ENCODE data around the gene SLC29A1.

SLC29A1 gene

DNA sequence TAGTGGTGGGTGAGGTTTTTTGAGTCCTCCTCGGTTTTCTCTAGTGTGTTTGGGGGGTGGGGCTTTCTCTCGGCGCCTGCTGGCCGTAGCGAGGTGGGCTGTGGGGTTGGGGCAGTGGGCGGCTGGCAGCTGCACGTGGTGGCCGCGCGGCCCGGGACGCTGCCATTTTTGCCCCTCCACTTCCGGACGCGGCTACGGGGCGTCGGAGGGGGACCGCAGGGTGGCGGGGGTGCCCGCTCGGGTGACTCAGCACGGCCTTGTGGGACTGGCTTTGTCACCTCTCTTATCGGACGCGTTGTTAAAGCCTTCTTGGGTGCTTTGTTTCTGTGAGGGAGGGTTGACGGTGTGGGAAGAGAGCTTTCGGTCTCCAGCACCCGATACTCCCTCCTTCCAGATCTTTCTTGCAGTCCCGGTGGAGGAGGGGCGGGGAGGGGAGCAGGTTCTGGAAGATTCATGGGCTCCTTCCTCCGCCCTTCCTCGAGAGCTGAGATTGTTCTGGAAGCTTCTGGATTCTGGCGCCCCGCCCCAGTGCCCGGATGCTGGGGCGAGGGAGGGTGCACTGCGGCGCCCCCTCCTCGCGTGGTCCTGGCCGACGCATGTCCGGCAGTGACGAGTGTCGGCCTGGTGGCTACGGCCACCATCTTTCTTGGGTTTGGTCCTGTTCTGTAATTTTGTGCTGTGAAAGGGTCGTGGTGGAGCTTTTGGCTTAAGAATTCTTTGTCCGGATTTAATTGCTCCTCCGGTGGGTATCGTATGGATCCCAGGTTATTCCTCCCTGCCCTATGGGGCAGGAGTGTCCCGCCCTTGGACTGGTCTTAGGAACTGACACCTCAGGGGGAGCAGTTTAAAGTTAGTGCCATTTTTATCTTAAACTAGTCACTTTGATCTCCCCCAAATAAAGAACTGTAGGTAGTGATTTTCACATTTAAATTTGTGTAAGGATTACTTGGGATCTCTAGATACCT is 24.2 kb downstream of the SLC29A1 start:
- Histone ChIP-seq H3K79me2 (ENCODE audit: insufficient read depth, low read length) (peaks cover 49% of the 10 kb centered on the region), H2AFZ (ENCODE audit: low read depth, low read length) (peak overlapping the region; percentile 95; the same call in 1 of the 2 replicates), H3K4me2 (ENCODE audit: insufficient read depth, low read length) (peak overlapping the region; percentile 92), H4K20me1 (ENCODE audit: insufficient read depth, low read length) (peaks cover 53% of the 10 kb centered on the region), H3K9me3 (ENCODE audit: insufficient read depth, low read length, severe bottlenecking) (no peaks in the 10 kb centered on the region), H3K27ac (ENCODE audit: low read length) (peak overlapping the region; percentile 92), H3K9ac (ENCODE audit: low read depth, low read length) (peak overlapping the region; percentile 93), H3K36me3 (ENCODE audit: insufficient read depth, low read length) (peaks cover 51% of the 10 kb centered on the region), H3K4me1 (ENCODE audit: insufficient read depth, low read length) (peaks cover 55% of the 10 kb centered on the region), H3K4me3 (ENCODE audit: low read depth in 1 of 2, low read length in 2 of 2) (peak overlapping the region; percentile 84 to 94), H3K27me3 (ENCODE audit: insufficient read depth, low read length, poor library complexity) (no peaks in the 10 kb centered on the region)
- TF ChIP-seq EZH2 (IDR thresholded peaks at IDR 0.05; ENCODE audit: borderline replicate concordance, low read depth, low read length, severe bottlenecking): no peak
- TF ChIP-seq, protein P1, sequence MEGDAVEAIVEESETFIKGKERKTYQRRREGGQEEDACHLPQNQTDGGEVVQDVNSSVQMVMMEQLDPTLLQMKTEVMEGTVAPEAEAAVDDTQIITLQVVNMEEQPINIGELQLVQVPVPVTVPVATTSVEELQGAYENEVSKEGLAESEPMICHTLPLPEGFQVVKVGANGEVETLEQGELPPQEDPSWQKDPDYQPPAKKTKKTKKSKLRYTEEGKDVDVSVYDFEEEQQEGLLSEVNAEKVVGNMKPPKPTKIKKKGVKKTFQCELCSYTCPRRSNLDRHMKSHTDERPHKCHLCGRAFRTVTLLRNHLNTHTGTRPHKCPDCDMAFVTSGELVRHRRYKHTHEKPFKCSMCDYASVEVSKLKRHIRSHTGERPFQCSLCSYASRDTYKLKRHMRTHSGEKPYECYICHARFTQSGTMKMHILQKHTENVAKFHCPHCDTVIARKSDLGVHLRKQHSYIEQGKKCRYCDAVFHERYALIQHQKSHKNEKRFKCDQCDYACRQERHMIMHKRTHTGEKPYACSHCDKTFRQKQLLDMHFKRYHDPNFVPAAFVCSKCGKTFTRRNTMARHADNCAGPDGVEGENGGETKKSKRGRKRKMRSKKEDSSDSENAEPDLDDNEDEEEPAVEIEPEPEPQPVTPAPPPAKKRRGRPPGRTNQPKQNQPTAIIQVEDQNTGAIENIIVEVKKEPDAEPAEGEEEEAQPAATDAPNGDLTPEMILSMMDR (IDR thresholded peaks at IDR 0.05; ENCODE audit: borderline replicate concordance, extremely low read depth, low read length, poor library complexity, severe bottlenecking): no peak
- DNase-seq: peak; percentile 77
- ATAC-seq (ENCODE audit: insufficient read depth, low read depth): peak; percentile 64

DNA sequence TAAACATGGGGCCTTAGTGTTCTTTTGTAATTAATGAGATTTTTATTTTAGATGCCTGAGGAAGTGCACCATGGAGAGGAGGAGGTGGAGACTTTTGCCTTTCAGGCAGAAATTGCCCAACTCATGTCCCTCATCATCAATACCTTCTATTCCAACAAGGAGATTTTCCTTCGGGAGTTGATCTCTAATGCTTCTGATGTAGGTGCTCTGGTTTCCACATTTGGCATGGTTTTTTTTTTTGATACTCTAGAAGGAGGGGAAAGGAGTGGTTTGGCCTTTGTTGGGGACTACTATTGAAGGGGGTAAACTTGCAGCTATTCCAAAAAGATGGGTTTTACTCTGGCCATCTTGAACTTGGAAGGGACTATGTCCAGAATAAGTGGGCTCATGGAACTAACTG is 25.2 kb downstream of the SLC29A1 start:
- TF ChIP-seq, protein P1 (IDR thresholded peaks at IDR 0.05; ENCODE audit: borderline replicate concordance, extremely low read depth, low read length, poor library complexity, severe bottlenecking): no peak
- TF ChIP-seq EZH2 (IDR thresholded peaks at IDR 0.05; ENCODE audit: borderline replicate concordance, low read depth, low read length, severe bottlenecking): no peak
- H3K9me3 ChIP-seq (ENCODE audit: insufficient read depth, low read length, severe bottlenecking): no peaks in the 10 kb centered on the region
- peak overlapping the region; percentile 92 for H3K4me2 ChIP-seq (ENCODE audit: insufficient read depth, low read length)
- H3K79me2 ChIP-seq (ENCODE audit: insufficient read depth, low read length): peaks cover 51% of the 10 kb centered on the region
- H3K9ac ChIP-seq (ENCODE audit: low read depth, low read length): peak overlapping the region; percentile 93
- ATAC-seq (ENCODE audit: insufficient read depth, low read depth) (no peak), DNase-seq (no peak)
- H2AFZ ChIP-seq (ENCODE audit: low read depth, low read length): no peak overlapping the region
- H3K4me1 ChIP-seq (ENCODE audit: insufficient read depth, low read length): peaks cover 55% of the 10 kb centered on the region
- no peaks in the 10 kb centered on the region for H3K27me3 ChIP-seq (ENCODE audit: insufficient read depth, low read length, poor library complexity)
- H3K36me3 ChIP-seq (ENCODE audit: insufficient read depth, low read length): peaks cover 61% of the 10 kb centered on the region
- peak overlapping the region; percentile 84 to 94; a peak in 3 of 4 replicates for H3K4me3 ChIP-seq (ENCODE audit: low read depth in 1 of 2, low read length in 2 of 2)
- peak overlapping the region; percentile 92; the same call in 1 of the 2 replicates for H3K27ac ChIP-seq (ENCODE audit: low read length)
- H4K20me1 ChIP-seq (ENCODE audit: insufficient read depth, low read length): peaks cover 63% of the 10 kb centered on the region

DNA sequence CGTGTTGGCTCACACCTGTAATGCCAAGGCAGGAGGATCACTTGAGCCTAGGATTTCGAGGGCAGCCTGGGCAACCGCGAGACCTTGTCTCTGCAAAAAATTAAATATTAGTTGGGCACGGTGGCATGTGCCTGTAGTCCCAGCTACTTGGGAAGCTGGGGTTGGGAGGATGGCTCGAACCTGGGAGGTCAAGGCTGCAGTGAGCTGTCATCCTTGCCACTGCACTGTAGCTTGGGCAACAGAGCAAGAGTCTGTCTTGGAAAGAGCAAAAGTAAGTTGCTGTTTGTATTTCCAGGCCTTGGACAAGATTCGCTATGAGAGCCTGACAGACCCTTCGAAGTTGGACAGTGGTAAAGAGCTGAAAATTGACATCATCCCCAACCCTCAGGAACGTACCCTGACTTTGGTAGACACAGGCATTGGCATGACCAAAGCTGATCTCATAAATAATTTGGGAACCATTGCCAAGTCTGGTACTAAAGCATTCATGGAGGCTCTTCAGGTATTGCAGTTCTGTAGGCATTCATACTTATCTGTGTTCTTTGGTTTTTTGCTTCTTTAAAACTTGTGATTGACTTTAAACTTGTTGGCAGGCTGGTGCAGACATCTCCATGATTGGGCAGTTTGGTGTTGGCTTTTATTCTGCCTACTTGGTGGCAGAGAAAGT is 25.8 kb downstream of the SLC29A1 start:
- peak overlapping the region; percentile 92 for H3K4me2 ChIP-seq (ENCODE audit: insufficient read depth, low read length)
- H3K9ac ChIP-seq (ENCODE audit: low read depth, low read length): peak overlapping the region; percentile 93
- H4K20me1 ChIP-seq (ENCODE audit: insufficient read depth, low read length): peaks cover 65% of the 10 kb centered on the region
- TF ChIP-seq, protein P1 (IDR thresholded peaks at IDR 0.05; ENCODE audit: borderline replicate concordance, extremely low read depth, low read length, poor library complexity, severe bottlenecking): no peak
- TF ChIP-seq EZH2 (IDR thresholded peaks at IDR 0.05; ENCODE audit: borderline replicate concordance, low read depth, low read length, severe bottlenecking): no peak
- no peaks in the 10 kb centered on the region for H3K9me3 ChIP-seq (ENCODE audit: insufficient read depth, low read length, severe bottlenecking)
- H3K4me3 ChIP-seq (ENCODE audit: low read depth in 1 of 2, low read length in 2 of 2): peak overlapping the region in 1 of 2 experiments; percentile 84; a peak in 1 of 4 replicates
- H3K4me1 ChIP-seq (ENCODE audit: insufficient read depth, low read length): peaks cover 56% of the 10 kb centered on the region
- H3K79me2 ChIP-seq (ENCODE audit: insufficient read depth, low read length): peaks cover 51% of the 10 kb centered on the region
- H2AFZ ChIP-seq (ENCODE audit: low read depth, low read length): no peak overlapping the region
- H3K27ac ChIP-seq (ENCODE audit: low read length): no peak overlapping the region
- DNase-seq: no peak
- peaks cover 67% of the 10 kb centered on the region for H3K36me3 ChIP-seq (ENCODE audit: insufficient read depth, low read length)
- no peak for ATAC-seq (ENCODE audit: insufficient read depth, low read depth)
- H3K27me3 ChIP-seq (ENCODE audit: insufficient read depth, low read length, poor library complexity): no peaks in the 10 kb centered on the region

Measured in DND-41 (cell line).